K562 (cell line): ENCODE results near the gene ATG7. TPM values are rescaled to one million over a fixed set of nuclear protein-coding genes. Genes with fewer than 3 reads are reported as not detected.
A peak's percentile ranks its signal among the peaks of the same experiment; 100 is the strongest.

Source experiments
- ARID1B ChIP-seq: fragments of 450-650 bp; IDR thresholded peaks from 2 replicates; pipeline ENCODE4 v1.6.1; 2016; ENCODE audit warnings: antibody characterized with exemption, mild to moderate bottlenecking, inconsistent platforms
- CBFA2T3 ChIP-seq: fragments of 450-650 bp; IDR thresholded peaks from 2 replicates; pipeline ENCODE4 v1.6.1; 2017
- ELF4 ChIP-seq: fragments of 450-650 bp; formaldehyde crosslinking; IDR thresholded peaks from 2 replicates; pipeline ENCODE4 v1.4.0; 2022; ENCODE audit warnings: missing genetic modification characterization
- ESRRA ChIP-seq: fragments of 450-650 bp; IDR thresholded peaks from 2 replicates; pipeline ENCODE4 v1.6.1; 2014; ENCODE audit warnings: low read depth, mild to moderate bottlenecking, moderate library complexity, borderline replicate concordance
- EZH2 ChIP-seq: IDR thresholded peaks from 2 replicates; pipeline ENCODE4 v1.6.1; 2012; ENCODE audit warnings: low read depth, mild to moderate bottlenecking, inconsistent platforms, low read length, borderline replicate concordance
- FOS ChIP-seq: IDR thresholded peaks from 3 replicates; pipeline ENCODE4 v1.6.1; 2011; ENCODE audit not compliant: insufficient read length; ENCODE audit errors: extremely low read depth
- FOXA3 ChIP-seq, 2 experiments: fragments of 450-650 bp in 1 of 2; sonication (generic) in 1 of 2; formaldehyde crosslinking; IDR thresholded peaks in 1 of 2; conservative IDR thresholded peaks in 1 of 2; 2 replicates each; pipeline versions ENCODE4 v1.4.0 to v1.8.0; 2020 to 2022; ENCODE audit warnings: mild to moderate bottlenecking in 2 of 2, missing genetic modification reagents in 1 of 2
- GATAD2B ChIP-seq: fragments of 450-650 bp; IDR thresholded peaks from 2 replicates; pipeline ENCODE4 v1.6.1; 2017; ENCODE audit warnings: mild to moderate bottlenecking, borderline replicate concordance
- KDM1A ChIP-seq, 2 experiments: fragments of 450-650 bp; IDR thresholded peaks; 2 replicates each; pipeline ENCODE4 v1.6.1; 2016; ENCODE audit warnings: mild to moderate bottlenecking in 2 of 2
- LARP7 ChIP-seq: fragments of 450-650 bp; IDR thresholded peaks from 2 replicates; pipeline ENCODE4 v1.6.1; 2016
- MCM7 ChIP-seq, 2 experiments: fragments of 450-650 bp; IDR thresholded peaks; 2 replicates each; pipeline ENCODE4 v1.6.1; 2016 to 2018
- PCBP1 ChIP-seq: fragments of 200-400 bp; formaldehyde crosslinking; IDR thresholded peaks from 2 replicates; pipeline ENCODE4 v1.6.1; 2018; ENCODE audit warnings: mild to moderate bottlenecking, low read depth, low read length; ENCODE audit not compliant: poor library complexity, severe bottlenecking
- PKNOX1 ChIP-seq: fragments of 450-650 bp; IDR thresholded peaks from 2 replicates; pipeline ENCODE4 v1.6.1; 2016
- PREB ChIP-seq: sonication (generic); formaldehyde crosslinking; IDR thresholded peaks from 2 replicates; pipeline ENCODE4 v1.8.1; 2023; ENCODE audit warnings: mild to moderate bottlenecking, missing genetic modification reagents
- PRMT5 ChIP-seq: sonication (generic); formaldehyde crosslinking; IDR thresholded peaks from 2 replicates; pipeline ENCODE4 v1.5.0; 2020; ENCODE audit warnings: missing genetic modification reagents
- RAD21 ChIP-seq, 2 experiments: fragments of 250-450 bp in 1 of 2; fragments of 450-650 bp in 1 of 2; sonication (Bioruptor Pico) in 1 of 2; formaldehyde crosslinking in 1 of 2; IDR thresholded peaks in 1 of 2; conservative IDR thresholded peaks in 1 of 2; 2 replicates each; pipeline versions ENCODE4 v1.4.0 to v1.8.0; 2020 to 2022; ENCODE audit warnings: mild to moderate bottlenecking in 2 of 2, moderate library complexity in 1 of 2
- RBM22 ChIP-seq: fragments of 200-400 bp; formaldehyde crosslinking; IDR thresholded peaks from 2 replicates; pipeline ENCODE4 v1.6.1; 2018; ENCODE audit warnings: low read length, low read depth; ENCODE audit not compliant: poor library complexity, severe bottlenecking
- TAF1 ChIP-seq: IDR thresholded peaks from 2 replicates; pipeline ENCODE4 v1.6.1; 2011; ENCODE audit warnings: mild to moderate bottlenecking, low read length, moderate library complexity; ENCODE audit not compliant: insufficient read depth, control insufficient read depth, severe bottlenecking; ENCODE audit errors: extremely low read depth
- TAF15 ChIP-seq: fragments of 200-400 bp; formaldehyde crosslinking; IDR thresholded peaks from 2 replicates; pipeline ENCODE4 v1.6.1; 2017; ENCODE audit warnings: mild to moderate bottlenecking, low read depth, low read length, moderate library complexity
- TCF7 ChIP-seq: sonication (generic); IDR thresholded peaks from 2 replicates; pipeline ENCODE4 v1.6.1; 2016; ENCODE audit warnings: antibody characterized with exemption, borderline replicate concordance
- ZC3H11A ChIP-seq: IDR thresholded peaks from 2 replicates; pipeline ENCODE4 v1.6.1; 2012; ENCODE audit warnings: low read depth, low read length, improper control_type of control experiment
- ZNF143 ChIP-seq: sonication (generic); formaldehyde crosslinking; IDR thresholded peaks from 2 replicates; pipeline ENCODE4 v1.9.0; 2022; ENCODE audit warnings: mild to moderate bottlenecking, missing genetic modification reagents
- ZNF146 ChIP-seq: IDR thresholded peaks from one replicate; pipeline ENCODE4 v1.6.1; 2018; ENCODE audit warnings: missing compliant biosample characterization; ENCODE audit not compliant: unreplicated experiment
- ZNF280A ChIP-seq: fragments of 450-650 bp; IDR thresholded peaks from 2 replicates; pipeline ENCODE4 v1.6.1; 2018; ENCODE audit warnings: mild to moderate bottlenecking, low read depth; ENCODE audit not compliant: partially characterized antibody
- ZNF311 ChIP-seq: fragments of 250-450 bp; sonication (Bioruptor Pico); IDR thresholded peaks from 2 replicates; pipeline ENCODE4 v1.4.0; 2020; ENCODE audit warnings: mild to moderate bottlenecking, moderate library complexity
- ZNF696 ChIP-seq: fragments of 250-450 bp; sonication (Bioruptor Pico); conservative IDR thresholded peaks from 2 replicates; pipeline ENCODE4 v1.4.0; 2020; ENCODE audit warnings: mild to moderate bottlenecking, moderate library complexity
- ZSCAN32 ChIP-seq: fragments of 450-650 bp; formaldehyde crosslinking; IDR thresholded peaks from 2 replicates; pipeline ENCODE4 v1.4.0; 2020; ENCODE audit warnings: mild to moderate bottlenecking, moderate library complexity
- polyA plus RNA-seq, 8 experiments: library from polyadenylated mRNA; depleted of rRNA in 4 of 8; stranded (reverse) in 5 of 8; unstranded in 3 of 8; fragments of >200 nt; fragmentation: Nextera tagmentation in 2 of 8; fragmentation: Illumina TruSeq in 1 of 8; extraction: Ambion mirVana in 2 of 8; extraction: Trizol in 1 of 8; gene quantifications; 2 replicates each; pipeline versions ENCODE4 v1.2.1 to v1.2.3, GENCODE V29; 2011 to 2014; ENCODE audit warnings: inconsistent platforms in 1 of 8, missing spikeins in 1 of 8
- total RNA-seq, 7 experiments: library from RNA; depleted of rRNA in 6 of 7; stranded (reverse); fragments of >200 nt in 6 of 7; fragmentation: Illumina TruSeq in 2 of 7; extraction: Trizol in 2 of 7; gene quantifications; 2 replicates each; pipeline versions ENCODE4 v1.2.1 to v1.2.3, GENCODE V29; 2011 to 2021; ENCODE audit warnings: low replicate concordance in 1 of 7

ATG7 gene
- total and polyA plus RNA-seq, 9 of the 15 experiments (the other 6 are each of a cell fraction or from before 2014, with no cell fraction given), result 18.3 to 45.3 (median 33.6) TPM

GRCh38 chr3:11288786-11289637 lies 16.8 kb downstream of the ATG7 start (continued):
- TF ChIP-seq ZSCAN32 (CRISPR knock-in tag) (no peak), ZNF146 (CRISPR knock-in tag) (no peak), FOS (peak; percentile 55), RBM22 (no peak), PKNOX1 (peak; percentile 43; the same call in 1 of the 2 replicates), ARID1B (peak; percentile 92), PRMT5 (CRISPR knock-in tag) (no peak), FOXA3 (CRISPR knock-in tag; conservative IDR thresholded peaks at IDR 0.05 in 1 of 2, IDR thresholded peaks at IDR 0.05 in 1 of 2) (no peak), MCM7 (IDR thresholded peaks at IDR 0.05) (no peak), TCF7 (no peak), ZNF696 (CRISPR knock-in tag) (no peak), ESRRA (no peak), ZNF143 (CRISPR knock-in tag) (no peak), ZNF280A (no peak), ELF4 (CRISPR knock-in tag) (no peak), PCBP1 (no peak), TAF15 (no peak), ZC3H11A (no peak), LARP7 (no peak), CBFA2T3 (peak; percentile 80), EZH2 (no peak), TAF1 (no peak), ZNF311 (CRISPR knock-in tag) (no peak), KDM1A (IDR thresholded peaks at IDR 0.05) (peak; percentile 72 to 73; a peak in 3 of 4 replicates), RAD21 (CRISPR knock-in tag; conservative IDR thresholded peaks at IDR 0.05 in 1 of 2, IDR thresholded peaks at IDR 0.05 in 1 of 2) (no peak), PREB (CRISPR knock-in tag) (no peak), GATAD2B (0 out of 2 replicates have a peak, but pooled peaks have one; percentile 63)
